T-cell (primary cell): Measurements from ENCODE around the gene POLR1E. TPM values are rescaled to one million over a fixed set of nuclear protein-coding genes. Genes with fewer than 3 reads are reported as not detected.

Experiments
- ATAC-seq, 4 experiments: fragments of 200-7000 bp in 3 of 4; fragments of 150-1000 bp in 1 of 4; cut with Tn5 transposase; replicated peaks in 1 of 4; 1 replicate in 3 of 4; 2 replicates in 1 of 4; pipeline ENCODE4 v1.10.0; 2021; ENCODE audit warnings: moderate library complexity in 3 of 4, mild to moderate bottlenecking in 2 of 4, moderate number of reproducible peaks in 1 of 4
- CTCF ChIA-PET, 2 donors: fragments of 300-600 bp; sonication (Branson Sonifier 250); formaldehyde crosslinking; loops; one replicate each; lab custom pipeline; 2022; ENCODE audit warnings: antibody characterized with exemption in 2 of 2; lab: Charles Lee
- POLR2A ChIA-PET, 2 donors: fragments of 300-600 bp; sonication (Branson Sonifier 250); formaldehyde crosslinking; loops; one replicate each; lab custom pipeline; 2022; ENCODE audit warnings: antibody characterized with exemption in 2 of 2; lab: Charles Lee
- DNase-seq, 35 experiments: peaks; one replicate each; pipeline versions ENCODE4 v3.0.0 to v3.0.0-alpha.2; 2013 to 2023
- H3K27ac ChIP-seq: one replicate; pipeline ENCODE4 v1.5.1; 2013; ENCODE audit warnings: low read length
- H3K27me3 ChIP-seq, 2 experiments: replicated peaks in 1 of 2; 1 replicate in 1 of 2; 2 replicates in 1 of 2; pipeline versions ENCODE4 v1.6.1 to v1.7.0; 2013; ENCODE audit warnings: low read length in 1 of 2, mixed read lengths in 1 of 2; ENCODE audit not compliant: control insufficient read depth in 2 of 2, insufficient read depth in 2 of 2; ENCODE audit errors: extremely low read depth in 1 of 2
- H3K36me3 ChIP-seq, 2 donors: 1 replicate in 1 of 2; 2 replicates in 1 of 2; pipeline versions ENCODE4 v1.6.1 to v1.7.0; 2013; ENCODE audit warnings: low read length in 1 of 2; ENCODE audit not compliant: control insufficient read depth in 2 of 2, insufficient read depth in 1 of 2; ENCODE audit errors: extremely low read depth in 1 of 2
- H3K4me1 ChIP-seq, 2 experiments: 1 replicate in 1 of 2; 2 replicates in 1 of 2; pipeline versions ENCODE4 v1.6.1 to v1.7.0; 2013; ENCODE audit warnings: low read length in 2 of 2, mixed read lengths in 1 of 2; ENCODE audit not compliant: insufficient read depth in 2 of 2, control insufficient read depth in 1 of 2; ENCODE audit errors: extremely low read depth in 1 of 2
- H3K4me3 ChIP-seq, 2 donors: 1 replicate in 1 of 2; 2 replicates in 1 of 2; pipeline versions ENCODE4 v1.5.1 to v1.7.0; 2013; ENCODE audit warnings: mild to moderate bottlenecking in 2 of 2, low read length in 1 of 2, moderate library complexity in 1 of 2; ENCODE audit not compliant: control insufficient read depth in 1 of 2; ENCODE audit errors: extremely low read depth in 1 of 2
- H3K9me3 ChIP-seq: 2 replicates; pipeline ENCODE4 v1.7.0; 2013
- H3K27ac Mint-ChIP-seq, 2 donors: one replicate each; pipeline ENCODE4 v1.8.0; 2020 to 2021; ENCODE audit warnings: mild to moderate bottlenecking in 2 of 2, mixed read lengths in 2 of 2
- H3K27me3 Mint-ChIP-seq, 2 donors: one replicate each; pipeline ENCODE4 v1.8.0; 2021 to 2022; ENCODE audit warnings: mixed read lengths in 2 of 2
- H3K36me3 Mint-ChIP-seq: one replicate; pipeline ENCODE4 v1.8.0; 2021; ENCODE audit warnings: mixed read lengths
- H3K4me1 Mint-ChIP-seq, 3 donors: one replicate each; pipeline ENCODE4 v1.8.0; 2020 to 2022; ENCODE audit warnings: mixed read lengths in 3 of 3, mild to moderate bottlenecking in 1 of 3
- H3K4me3 Mint-ChIP-seq, 3 donors: one replicate each; pipeline ENCODE4 v1.8.0; 2020 to 2022; ENCODE audit warnings: mild to moderate bottlenecking in 3 of 3, mixed read lengths in 3 of 3, moderate library complexity in 3 of 3
- H3K9me3 Mint-ChIP-seq, 3 donors: one replicate each; pipeline ENCODE4 v1.8.0; 2020 to 2022; ENCODE audit warnings: mixed read lengths in 3 of 3
- WGBS: methylation state at CpG from one replicate; pipeline ENCODE4 v1.1.5; 2013; ENCODE audit warnings: missing lambda C conversion rate; ENCODE audit not compliant: insufficient coverage; 5-methylcytosine and 5-hydroxymethylcytosine counted together
- total RNA-seq, 35 experiments: library from RNA in 6 of 35; stranded (reverse) in 6 of 35; fragments of 120-200 nt in 1 of 35; gene quantifications; one replicate each; pipeline versions ENCODE4 v1.2.1 to v1.2.4 and lab custom pipeline; 2013 to 2026

Gene POLR1E
- total RNA-seq, 5 donors from 2014 or later (not counting 1 experiment from before 2014, with no cell fraction given) = 31.5 to 37.4 (median 35.0) TPM

- H3K4me1 Mint-ChIP-seq = peaks cover 15 to 32% (median 19%) of the 10 kb centered on the region in 3 donors
- ATAC-seq (no peak), DNase-seq (no peak)
- H3K27me3 Mint-ChIP-seq = no peaks in the 10 kb centered on the region
- peaks cover 39% of the 10 kb centered on the region for H3K36me3 Mint-ChIP-seq
- Histone ChIP-seq H3K4me1 (no peaks in the 10 kb centered on the region), H3K27me3 (no peaks in the 10 kb centered on the region), H3K27ac (no peak overlapping the region), H3K9me3 (no peaks in the 10 kb centered on the region), H3K4me3 (no peak overlapping the region), H3K36me3 (peaks cover 7 to 57% of the 10 kb centered on the region in 2 donors)
- POLR2A ChIA-PET = no interaction called here
- no peak overlapping the region for H3K4me3 Mint-ChIP-seq
- H3K27ac Mint-ChIP-seq = no peak overlapping the region
- WGBS = no CpG with 5 or more reads among the region's 2 CpGs
- H3K9me3 Mint-ChIP-seq = no peaks in the 10 kb centered on the region
- CTCF ChIA-PET = no interaction called here
These were observed 43.2 kb upstream of the POLR1E start for GRCh38 chr9:37442556-37442955.

GRCh38 chr9:37443566-37443965 is 42.2 kb upstream of the POLR1E start:
- H3K4me1 Mint-ChIP-seq = peaks cover 18 to 32% (median 22%) of the 10 kb centered on the region in 3 donors
- 100% methylated on average over 3 of the region's 5 CpGs for WGBS
- H3K4me3 Mint-ChIP-seq = no peak overlapping the region
- no peaks in the 10 kb centered on the region for H3K9me3 Mint-ChIP-seq
- no peak overlapping the region for H3K27ac Mint-ChIP-seq
- POLR2A ChIA-PET = no interaction called here
- peaks cover 40% of the 10 kb centered on the region for H3K36me3 Mint-ChIP-seq
- no peaks in the 10 kb centered on the region for H3K4me1 ChIP-seq
- H3K4me3 ChIP-seq = no peak overlapping the region
- CTCF ChIA-PET = no interaction called here
- H3K27me3 ChIP-seq = no peaks in the 10 kb centered on the region
- H3K27ac ChIP-seq = no peak overlapping the region
- no peaks in the 10 kb centered on the region for H3K27me3 Mint-ChIP-seq
- ATAC-seq (no peak), DNase-seq (no peak)
- peaks cover 7 to 47% of the 10 kb centered on the region in 2 donors for H3K36me3 ChIP-seq
- no peaks in the 10 kb centered on the region for H3K9me3 ChIP-seq

- Mint-ChIP-seq H3K4me1 (peaks cover 18 to 25% (median 22%) of the 10 kb centered on the region in 3 donors), H3K4me3 (no peak overlapping the region), H3K9me3 (no peaks in the 10 kb centered on the region), H3K27ac (no peak overlapping the region), H3K36me3 (peaks cover 36% of the 10 kb centered on the region), H3K27me3 (no peaks in the 10 kb centered on the region)
- WGBS = no CpG with 5 or more reads among the region's 2 CpGs
- Histone ChIP-seq H3K4me1 (no peaks in the 10 kb centered on the region), H3K27me3 (no peaks in the 10 kb centered on the region), H3K27ac (no peak overlapping the region), H3K9me3 (no peaks in the 10 kb centered on the region), H3K4me3 (no peak overlapping the region), H3K36me3 (peaks cover 7 to 37% of the 10 kb centered on the region in 2 donors)
- no peak for ATAC-seq
- ChIA-PET POLR2A (interaction anchor here in 1 of 2 donors (0.6 kb wide), 1 partner anchor 316 kb away, joined by 3 read pairs; no protein-coding TSS in a partner anchor), CTCF (no interaction called here)
- no peak for DNase-seq
These were observed 40.9 kb upstream of the POLR1E start for GRCh38 chr9:37444890-37445289.

GRCh38 chr9:37445832-37446231 is 39.9 kb upstream of the POLR1E start:
- Mint-ChIP-seq H3K9me3 (no peaks in the 10 kb centered on the region), H3K27ac (no peak overlapping the region), H3K4me3 (no peak overlapping the region), H3K36me3 (peaks cover 39% of the 10 kb centered on the region), H3K27me3 (no peaks in the 10 kb centered on the region), H3K4me1 (peaks cover 18 to 27% (median 22%) of the 10 kb centered on the region in 3 donors)
- DNase-seq (no peak), ATAC-seq (no peak)
- H3K4me3 ChIP-seq = no peak overlapping the region
- H3K9me3 ChIP-seq = no peaks in the 10 kb centered on the region
- H3K36me3 ChIP-seq = peaks cover 0 to 34% of the 10 kb centered on the region in 2 donors
- no CpG with 5 or more reads among the region's 6 CpGs for WGBS
- no peak overlapping the region for H3K27ac ChIP-seq
- H3K4me1 ChIP-seq = no peaks in the 10 kb centered on the region
- no peaks in the 10 kb centered on the region for H3K27me3 ChIP-seq
- CTCF ChIA-PET = no interaction called here
- POLR2A ChIA-PET = no interaction called here

- ChIA-PET POLR2A (no interaction called here), CTCF (no interaction called here)
- Mint-ChIP-seq H3K4me1 (peaks cover 18 to 30% (median 22%) of the 10 kb centered on the region in 3 donors), H3K27ac (no peak overlapping the region), H3K4me3 (no peak overlapping the region), H3K9me3 (no peaks in the 10 kb centered on the region), H3K27me3 (no peaks in the 10 kb centered on the region), H3K36me3 (peaks cover 36% of the 10 kb centered on the region)
- no peaks in the 10 kb centered on the region for H3K9me3 ChIP-seq
- no peak overlapping the region for H3K27ac ChIP-seq
- WGBS = 100% methylated on average over 1 of the region's 4 CpGs
- no peak overlapping the region for H3K4me3 ChIP-seq
- no peaks in the 10 kb centered on the region for H3K4me1 ChIP-seq
- peaks cover 0 to 28% of the 10 kb centered on the region in 2 donors for H3K36me3 ChIP-seq
- ATAC-seq = no peak
- no peak for DNase-seq
- no peaks in the 10 kb centered on the region for H3K27me3 ChIP-seq
These were observed 39.3 kb upstream of the POLR1E start for GRCh38 chr9:37446401-37446800.

- no peak overlapping the region for H3K4me3 Mint-ChIP-seq
- peaks cover 29% of the 10 kb centered on the region for H3K36me3 Mint-ChIP-seq
- Histone ChIP-seq H3K27ac (no peak overlapping the region), H3K9me3 (no peaks in the 10 kb centered on the region), H3K4me3 (no peak overlapping the region), H3K4me1 (no peaks in the 10 kb centered on the region), H3K36me3 (peaks cover 0 to 21% of the 10 kb centered on the region in 2 donors), H3K27me3 (no peaks in the 10 kb centered on the region)
- no peak for DNase-seq
- ChIA-PET POLR2A (no interaction called here), CTCF (no interaction called here)
- no peaks in the 10 kb centered on the region for H3K9me3 Mint-ChIP-seq
- ATAC-seq = no peak
- H3K4me1 Mint-ChIP-seq = peaks cover 25 to 31% (median 27%) of the 10 kb centered on the region in 3 donors
- no peaks in the 10 kb centered on the region for H3K27me3 Mint-ChIP-seq
- no peak overlapping the region for H3K27ac Mint-ChIP-seq
These were observed 38.6 kb upstream of the POLR1E start for GRCh38 chr9:37447111-37447510.
